Kidney epithelial cell (primary cell): Measurements from ENCODE around the gene NRIP1. TPM values are rescaled to one million over a fixed set of nuclear protein-coding genes. Genes with fewer than 3 reads are reported as not detected.

Experiments used
- DNase-seq: peaks from one replicate; pipeline ENCODE4 v3.0.0-alpha.2; 2010; ENCODE audit warnings: low read depth
- H3K27me3 ChIP-seq: 2 replicates; pipeline ENCODE4 v1.6.0; 2011; ENCODE audit warnings: low read length; ENCODE audit not compliant: control insufficient read depth, insufficient read depth
- H3K36me3 ChIP-seq: 2 replicates; pipeline ENCODE4 v1.5.1; 2011; ENCODE audit warnings: low read length; ENCODE audit not compliant: control insufficient read depth, insufficient read depth
- H3K4me3 ChIP-seq: 2 replicates; pipeline ENCODE4 v1.5.1; 2011; ENCODE audit warnings: low read depth, mild to moderate bottlenecking, control low read depth, low read length
- total RNA-seq: library from RNA; depleted of rRNA; stranded (reverse); fragments of >200 nt; gene quantifications from 2 replicates; pipeline ENCODE4 v1.2.3, GENCODE V29; 2015
- TF ChIP-seq, protein P1 (sequence below): IDR thresholded peaks from 2 replicates; pipeline ENCODE4 v1.5.1; 2011; ENCODE audit warnings: mild to moderate bottlenecking, moderate library complexity, low read length, control low read depth, inconsistent platforms; ENCODE audit not compliant: insufficient read depth, poor library complexity, severe bottlenecking

NRIP1 gene
- total RNA-seq, 1 donor from 2014 or later: 52.6 TPM

DNA sequence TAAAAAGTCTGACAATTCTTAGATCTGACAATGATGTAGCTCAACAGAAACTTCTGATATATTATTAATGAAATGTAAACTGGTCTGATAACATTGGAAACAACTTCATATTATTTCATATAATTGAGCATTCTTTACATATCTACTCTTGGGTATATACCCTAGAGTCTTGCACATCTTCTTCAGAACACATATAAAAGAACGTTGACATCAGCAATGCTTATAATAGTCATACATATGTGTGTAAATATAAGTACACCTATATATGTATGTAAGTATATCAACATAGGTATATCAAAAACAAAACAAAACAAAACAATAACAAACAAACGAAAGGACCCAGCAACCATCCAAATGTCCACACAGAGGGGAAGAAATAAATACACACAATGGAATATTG, 38.4 kb downstream of the NRIP1 start:
- Histone ChIP-seq H3K4me3 (no peak overlapping the region), H3K36me3 (no peaks in the 10 kb centered on the region), H3K27me3 (no peaks in the 10 kb centered on the region)
- TF ChIP-seq, protein P1, sequence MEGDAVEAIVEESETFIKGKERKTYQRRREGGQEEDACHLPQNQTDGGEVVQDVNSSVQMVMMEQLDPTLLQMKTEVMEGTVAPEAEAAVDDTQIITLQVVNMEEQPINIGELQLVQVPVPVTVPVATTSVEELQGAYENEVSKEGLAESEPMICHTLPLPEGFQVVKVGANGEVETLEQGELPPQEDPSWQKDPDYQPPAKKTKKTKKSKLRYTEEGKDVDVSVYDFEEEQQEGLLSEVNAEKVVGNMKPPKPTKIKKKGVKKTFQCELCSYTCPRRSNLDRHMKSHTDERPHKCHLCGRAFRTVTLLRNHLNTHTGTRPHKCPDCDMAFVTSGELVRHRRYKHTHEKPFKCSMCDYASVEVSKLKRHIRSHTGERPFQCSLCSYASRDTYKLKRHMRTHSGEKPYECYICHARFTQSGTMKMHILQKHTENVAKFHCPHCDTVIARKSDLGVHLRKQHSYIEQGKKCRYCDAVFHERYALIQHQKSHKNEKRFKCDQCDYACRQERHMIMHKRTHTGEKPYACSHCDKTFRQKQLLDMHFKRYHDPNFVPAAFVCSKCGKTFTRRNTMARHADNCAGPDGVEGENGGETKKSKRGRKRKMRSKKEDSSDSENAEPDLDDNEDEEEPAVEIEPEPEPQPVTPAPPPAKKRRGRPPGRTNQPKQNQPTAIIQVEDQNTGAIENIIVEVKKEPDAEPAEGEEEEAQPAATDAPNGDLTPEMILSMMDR: no peak
- no peak for DNase-seq

DNA sequence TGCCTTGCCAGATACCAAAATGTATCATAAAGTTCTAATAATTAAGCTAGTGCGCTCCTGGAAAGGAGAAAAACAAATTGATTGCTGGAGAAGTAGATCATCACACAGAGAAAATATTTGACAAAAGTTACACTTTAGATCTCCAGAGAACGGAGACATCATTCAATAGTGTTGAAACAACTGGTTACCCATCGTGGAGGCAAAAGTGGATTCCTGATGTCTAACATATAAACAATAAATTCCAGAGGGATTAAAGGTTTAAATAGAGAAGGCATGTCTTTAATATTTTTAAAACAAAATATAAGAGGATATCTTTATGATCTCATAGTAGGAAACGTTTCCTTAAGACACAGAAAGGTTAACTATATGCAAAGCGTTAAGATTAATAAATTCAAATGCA, 41.0 kb downstream of the NRIP1 start:
- TF ChIP-seq, protein P1: no peak
- Histone ChIP-seq H3K4me3 (no peak overlapping the region), H3K27me3 (no peaks in the 10 kb centered on the region), H3K36me3 (no peaks in the 10 kb centered on the region)
- no peak for DNase-seq

DNA sequence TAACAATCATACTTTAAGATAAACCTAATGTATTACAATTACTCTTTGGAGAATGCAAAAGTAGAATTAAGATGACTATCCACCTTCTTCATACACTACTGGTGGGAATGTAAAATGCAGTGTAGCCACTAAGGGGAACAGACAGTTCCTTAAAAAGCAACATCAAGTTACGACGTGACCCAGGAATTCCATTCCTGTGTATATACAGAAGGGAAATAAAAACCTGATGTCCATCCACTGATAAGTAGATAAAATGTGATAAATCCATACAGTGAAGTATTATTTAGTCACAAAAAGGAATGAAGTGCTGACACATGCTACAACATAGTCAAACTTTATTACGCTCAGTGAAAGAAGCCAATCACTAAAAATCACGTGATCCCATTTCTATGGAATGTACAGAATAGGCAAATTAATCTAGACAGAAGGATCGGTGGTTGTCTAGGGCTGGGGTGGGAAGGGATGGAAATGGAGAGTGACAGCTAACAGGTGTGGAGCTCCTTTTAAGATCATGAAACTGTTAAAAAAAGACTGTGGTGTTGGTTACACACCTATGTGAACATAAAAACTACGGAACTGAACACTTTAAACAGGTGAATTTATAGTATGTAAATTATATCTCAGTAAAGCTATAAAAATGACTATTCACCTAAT, 42.1 kb downstream of the NRIP1 start:
- Histone ChIP-seq H3K27me3 (no peaks in the 10 kb centered on the region), H3K36me3 (no peaks in the 10 kb centered on the region), H3K4me3 (no peak overlapping the region)
- TF ChIP-seq, protein P1: no peak
- no peak for DNase-seq

DNA sequence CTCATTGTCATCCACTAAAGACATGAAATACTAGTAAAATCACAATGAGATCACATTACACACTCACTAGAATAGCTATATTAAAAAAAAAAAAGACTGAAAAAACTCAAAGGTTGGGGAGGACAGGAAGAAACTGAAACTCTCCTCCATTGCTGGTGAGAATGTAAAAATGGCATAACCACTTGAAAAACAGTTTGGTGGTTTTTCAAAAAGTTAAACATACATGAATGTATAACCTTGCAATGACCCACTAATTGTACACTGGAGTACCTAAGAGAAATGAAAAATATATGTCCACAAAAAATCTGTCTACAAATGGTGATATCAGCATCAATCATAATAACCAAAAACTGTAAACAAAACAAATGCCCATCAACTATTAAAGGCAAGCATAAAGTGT, 44.0 kb downstream of the NRIP1 start:
- DNase-seq: no peak
- TF ChIP-seq, protein P1: no peak
- H3K36me3 ChIP-seq: no peaks in the 10 kb centered on the region
- no peaks in the 10 kb centered on the region for H3K27me3 ChIP-seq
- H3K4me3 ChIP-seq: no peak overlapping the region

DNA sequence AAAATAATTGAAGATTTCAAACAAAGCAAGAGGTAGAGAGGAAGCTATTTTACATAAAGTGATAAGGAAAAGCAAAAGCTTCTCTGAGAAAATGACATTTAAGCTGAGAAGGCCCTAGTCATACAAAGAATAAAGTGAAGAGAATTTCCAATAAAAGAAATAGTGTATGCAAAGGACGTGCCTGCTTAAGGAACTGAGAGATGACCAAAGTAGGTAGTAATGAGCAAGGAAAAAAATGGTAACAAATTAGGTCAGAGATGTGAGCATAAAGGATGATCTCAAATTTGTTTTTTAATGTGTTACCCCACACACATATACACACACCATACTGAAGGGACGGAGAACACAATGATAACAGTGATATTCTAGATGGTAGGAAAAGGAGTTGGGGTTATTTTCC, 46.4 kb downstream of the NRIP1 start:
- no peak for DNase-seq
- H3K36me3 ChIP-seq: no peaks in the 10 kb centered on the region
- no peak overlapping the region for H3K4me3 ChIP-seq
- TF ChIP-seq, protein P1: no peak
- H3K27me3 ChIP-seq: no peaks in the 10 kb centered on the region

DNA sequence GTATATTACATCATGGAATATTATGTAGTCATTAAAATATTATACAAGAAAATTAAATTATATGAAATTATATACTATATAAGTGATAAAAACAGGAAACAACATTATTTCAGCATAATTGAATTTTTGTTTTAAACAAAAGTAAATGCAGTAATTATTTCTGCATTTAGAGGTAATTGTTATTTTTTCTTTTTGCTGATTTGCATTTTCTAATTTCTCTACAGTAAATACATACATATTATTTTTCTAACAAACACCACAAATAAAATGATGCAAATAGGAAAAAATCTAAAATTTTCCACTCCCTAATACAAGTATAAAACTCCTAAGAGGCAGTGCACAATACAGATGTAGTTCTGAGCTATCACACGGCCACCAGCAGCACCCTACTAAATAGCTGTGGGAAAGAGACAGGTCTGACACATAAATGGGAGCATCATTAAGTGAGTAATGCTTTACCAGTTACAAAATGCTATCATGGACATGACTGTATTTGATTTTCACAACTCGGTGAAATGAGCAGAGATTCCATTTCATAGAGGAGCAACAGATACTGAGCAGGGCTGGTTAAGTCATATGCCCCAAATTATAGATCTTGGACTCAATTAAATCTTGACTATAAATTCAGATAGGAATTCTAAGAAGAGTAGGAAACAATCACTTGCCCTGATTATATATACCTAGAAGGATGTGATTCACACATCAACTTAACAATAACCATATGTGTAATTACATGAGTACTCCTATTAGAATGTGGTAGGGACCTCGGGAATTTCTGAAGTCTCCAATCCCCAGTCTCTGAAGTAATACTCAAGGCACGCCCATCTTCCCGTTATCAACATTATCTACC, 49.0 kb downstream of the NRIP1 start:
- H3K4me3 ChIP-seq: no peak overlapping the region
- H3K36me3 ChIP-seq: no peaks in the 10 kb centered on the region
- DNase-seq: peak; percentile 29
- TF ChIP-seq, protein P1: no peak
- H3K27me3 ChIP-seq: no peaks in the 10 kb centered on the region
